HepG2 (cell line): ENCODE measurements around the gene PIP5K1A. TPM values are rescaled to one million over a fixed set of nuclear protein-coding genes. Genes with fewer than 3 reads are reported as not detected.
A peak's percentile ranks its signal among the peaks of the same experiment; 100 is the strongest.

Source experiments
- CCAR2 ChIP-seq: fragments of 200-400 bp; formaldehyde crosslinking; optimal IDR thresholded peaks from 2 replicates; pipeline ENCODE3; 2018; ENCODE audit warnings: low read depth, mild to moderate bottlenecking, low read length, moderate library complexity
- HMG20A ChIP-seq: IDR thresholded peaks from 2 replicates; pipeline ENCODE4 v1.6.1; 2016; ENCODE audit warnings: borderline replicate concordance
- MEIS2 ChIP-seq: sonication (generic); formaldehyde crosslinking; IDR thresholded peaks from 2 replicates; pipeline ENCODE4 v1.9.0; 2021; ENCODE audit warnings: mild to moderate bottlenecking, missing genetic modification reagents
- MIXL1 ChIP-seq: IDR thresholded peaks from 2 replicates; pipeline ENCODE4 v1.6.1; 2016
- MTF2 ChIP-seq: sonication (generic); formaldehyde crosslinking; IDR thresholded peaks from 2 replicates; pipeline ENCODE4 v1.5.0; 2020; ENCODE audit warnings: missing genetic modification reagents, borderline replicate concordance
- MXI1 ChIP-seq: IDR thresholded peaks from 3 replicates; pipeline ENCODE4 v1.6.1; 2012; ENCODE audit warnings: low read depth, low read length, inconsistent platforms, borderline replicate concordance
- PBX2 ChIP-seq: IDR thresholded peaks from 2 replicates; pipeline ENCODE4 v1.6.1; 2016; ENCODE audit warnings: control low read depth
- SCMH1 ChIP-seq: sonication (generic); formaldehyde crosslinking; IDR thresholded peaks from 2 replicates; pipeline ENCODE4 v1.9.0; 2021; ENCODE audit warnings: missing genetic modification reagents, mild to moderate bottlenecking, borderline replicate concordance
- SIX4 ChIP-seq: sonication (generic); formaldehyde crosslinking; IDR thresholded peaks from 2 replicates; pipeline ENCODE4 v1.4.0; 2020; ENCODE audit warnings: missing genetic modification reagents
- SP1 ChIP-seq, 2 experiments: fragments of 450-650 bp in 1 of 2; sonication (generic) in 1 of 2; formaldehyde crosslinking in 1 of 2; IDR thresholded peaks; 2 replicates each; pipeline versions ENCODE4 v1.4.0 to v1.6.1; 2016 to 2020; ENCODE audit warnings: missing genetic modification reagents in 1 of 2
- THAP9 ChIP-seq: sonication (generic); formaldehyde crosslinking; IDR thresholded peaks from 2 replicates; pipeline ENCODE4; 2020; ENCODE audit warnings: missing genetic modification reagents, mild to moderate bottlenecking, borderline replicate concordance
- YEATS4 ChIP-seq: sonication (generic); formaldehyde crosslinking; IDR thresholded peaks from 2 replicates; pipeline ENCODE4 v1.4.0; 2020; ENCODE audit warnings: missing genetic modification reagents, borderline replicate concordance
- ZBTB44 ChIP-seq: sonication (generic); formaldehyde crosslinking; IDR thresholded peaks from 2 replicates; pipeline ENCODE4 v1.4.0; 2020; ENCODE audit warnings: missing genetic modification reagents
- ZKSCAN5 ChIP-seq: sonication (generic); formaldehyde crosslinking; IDR thresholded peaks from 2 replicates; pipeline ENCODE4 v1.5.1; 2020; ENCODE audit warnings: mild to moderate bottlenecking, missing genetic modification reagents
- ZMAT5 ChIP-seq: sonication (generic); formaldehyde crosslinking; IDR thresholded peaks from 2 replicates; pipeline ENCODE4 v1.5.0; 2020; ENCODE audit warnings: mild to moderate bottlenecking, low read depth, missing genetic modification reagents, borderline replicate concordance
- ZNF549 ChIP-seq: sonication (generic); formaldehyde crosslinking; IDR thresholded peaks from 2 replicates; pipeline ENCODE4 v1.5.0; 2020; ENCODE audit warnings: missing genetic modification reagents
- ZNF605 ChIP-seq: sonication (generic); formaldehyde crosslinking; IDR thresholded peaks from 2 replicates; pipeline ENCODE4 v1.8.0; 2022; ENCODE audit warnings: mild to moderate bottlenecking, missing genetic modification reagents
- polyA plus RNA-seq, 8 experiments: library from polyadenylated mRNA; depleted of rRNA in 3 of 8; stranded (reverse) in 7 of 8; unstranded in 1 of 8; fragments of >200 nt; fragmentation: Illumina TruSeq in 4 of 8; extraction: Trizol in 4 of 8; gene quantifications; 2 replicates each; pipeline versions ENCODE4 v1.2.1 to v1.2.3, GENCODE V29; 2011 to 2016; ENCODE audit warnings: low read depth in 4 of 8, missing spikeins in 1 of 8, mixed read lengths in 1 of 8; ENCODE audit not compliant: insufficient read depth in 1 of 8
- total RNA-seq, 5 experiments: library from RNA; depleted of rRNA; stranded (reverse); fragments of >200 nt; fragmentation: Illumina TruSeq; extraction: Trizol; gene quantifications; 2 replicates each; pipeline ENCODE4 v1.2.3, GENCODE V29; 2016; ENCODE audit warnings: low read depth in 1 of 5
- TF ChIP-seq, protein P1 (sequence below): sonication (generic); formaldehyde crosslinking; IDR thresholded peaks from 2 replicates; pipeline ENCODE4 v1.8.0; 2022; ENCODE audit warnings: mild to moderate bottlenecking, missing genetic modification reagents, moderate library complexity

PIP5K1A gene
- total and polyA plus RNA-seq, 2 of the 13 experiments (the other 11 are each of a cell fraction or from before 2014, with no cell fraction given) = 45.3 to 65.1 TPM

DNA sequence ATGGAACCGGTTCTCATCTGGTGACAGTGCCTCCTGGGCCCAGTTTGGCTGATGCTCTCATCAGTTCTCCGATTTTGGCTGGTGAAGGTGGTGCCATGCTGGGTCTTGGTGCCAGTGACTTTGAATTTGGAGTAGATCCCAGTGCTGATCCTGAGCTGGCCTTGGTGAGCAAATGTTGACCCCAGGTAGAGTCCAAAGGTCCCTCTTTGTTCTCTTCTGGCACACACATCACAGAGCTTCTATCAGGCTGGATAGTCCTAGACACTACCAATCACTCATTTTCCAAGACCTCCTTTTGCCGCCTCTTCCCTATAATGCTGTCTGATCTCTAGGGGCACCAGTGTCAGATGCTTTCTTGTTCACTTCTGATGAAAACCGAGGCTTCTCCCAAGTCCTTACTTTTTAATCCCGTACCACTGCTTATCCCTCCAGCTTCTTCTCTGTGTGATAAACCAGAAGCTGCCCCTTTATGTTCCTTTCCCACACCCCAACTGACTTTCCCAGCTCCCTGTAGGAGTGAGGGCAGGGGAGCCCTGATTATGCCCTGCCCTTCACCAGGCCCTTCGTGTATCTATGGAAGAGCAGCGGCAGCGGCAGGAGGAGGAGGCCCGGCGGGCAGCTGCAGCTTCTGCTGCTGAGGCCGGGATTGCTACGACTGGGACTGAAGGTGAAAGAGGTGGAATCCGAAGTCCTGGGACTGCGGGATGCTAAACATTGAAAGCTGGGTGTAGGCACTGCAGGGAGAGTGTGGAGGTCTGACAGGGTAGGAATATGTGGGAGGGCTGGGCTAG, 67.3 kb downstream of the PIP5K1A start (continued):
- TF ChIP-seq THAP9 (CRISPR knock-in tag) = no peak; the same call in 1 of the 2 replicates
- TF ChIP-seq SCMH1 = no peak
- TF ChIP-seq SP1 (IDR thresholded peaks at IDR 0.05) = no peak
- TF ChIP-seq SP1 (CRISPR knock-in tag; IDR thresholded peaks at IDR 0.05) = no peak
- no peak for TF ChIP-seq ZBTB44 (CRISPR knock-in tag)
- TF ChIP-seq SIX4 (CRISPR knock-in tag) = no peak
- 0 out of 2 replicates have a peak, but pooled peaks have one; percentile 41 for TF ChIP-seq MEIS2
- no peak for TF ChIP-seq MTF2 (CRISPR knock-in tag)
- TF ChIP-seq ZMAT5 = no peak
- TF ChIP-seq MIXL1 = no peak
- TF ChIP-seq ZKSCAN5 (CRISPR knock-in tag) = no peak
- no peak for TF ChIP-seq YEATS4 (CRISPR knock-in tag)
- TF ChIP-seq MXI1 = no peak
- TF ChIP-seq CCAR2 = no peak
- TF ChIP-seq ZNF549 (CRISPR knock-in tag) = no peak
- TF ChIP-seq, protein P1, sequence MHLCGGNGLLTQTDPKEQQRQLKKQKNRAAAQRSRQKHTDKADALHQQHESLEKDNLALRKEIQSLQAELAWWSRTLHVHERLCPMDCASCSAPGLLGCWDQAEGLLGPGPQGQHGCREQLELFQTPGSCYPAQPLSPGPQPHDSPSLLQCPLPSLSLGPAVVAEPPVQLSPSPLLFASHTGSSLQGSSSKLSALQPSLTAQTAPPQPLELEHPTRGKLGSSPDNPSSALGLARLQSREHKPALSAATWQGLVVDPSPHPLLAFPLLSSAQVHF (CRISPR knock-in tag) = no peak
- no peak for TF ChIP-seq PBX2
- TF ChIP-seq ZNF605 (CRISPR knock-in tag) = 0 out of 2 replicates have a peak, but pooled peaks have one; percentile 25
- TF ChIP-seq HMG20A (CRISPR knock-in tag) = no peak
